HG03378 (cell line): ENCODE data around the gene DUS2.
A peak's percentile ranks its signal among the peaks of the same experiment; 100 is the strongest.

Source experiments
- ATAC-seq: cut with Tn5 transposase; IDR thresholded peaks from one replicate; pipeline ENCODE4 v1.9.1; 2021; ENCODE audit warnings: mild to moderate bottlenecking, moderate library complexity; ENCODE audit not compliant: unreplicated experiment

The DUS2 gene

DNA sequence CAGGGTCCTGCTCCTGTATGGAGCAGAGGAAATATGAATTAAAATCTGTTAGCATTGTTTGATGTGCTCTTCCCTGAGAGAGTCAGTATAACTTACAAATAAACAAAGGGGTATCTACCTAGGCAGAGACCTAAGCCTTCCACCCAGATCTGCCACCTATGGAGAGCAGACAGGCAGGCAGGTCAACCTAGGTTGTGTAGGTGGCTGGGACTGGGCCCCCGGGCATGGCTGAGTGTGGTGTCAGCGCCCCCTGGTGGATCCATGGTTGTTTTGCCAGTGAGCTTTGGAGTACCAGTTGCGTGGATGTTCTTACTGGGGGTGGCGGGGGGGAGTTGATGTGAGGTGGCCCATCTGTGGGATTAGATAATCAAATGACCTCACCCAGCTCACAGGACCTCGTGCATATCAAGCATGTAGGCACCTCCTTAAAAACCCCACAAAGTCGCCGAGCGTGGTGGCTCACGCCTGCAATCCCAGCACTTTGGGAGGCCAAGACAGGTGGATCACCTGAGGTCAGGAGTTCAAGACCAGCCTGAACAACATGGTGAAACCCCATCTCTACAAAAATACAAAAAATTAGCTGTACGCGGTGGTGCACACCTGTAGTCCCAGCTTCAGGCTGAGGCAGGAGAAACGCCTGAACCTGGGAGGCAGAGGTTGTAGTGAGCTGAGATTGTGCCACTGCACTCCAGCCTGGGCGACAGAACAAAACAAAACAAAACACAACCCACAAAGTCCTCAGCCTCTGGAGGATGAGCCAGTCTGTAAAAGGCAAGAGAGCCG is 17.6 kb downstream of the DUS2 start:
- ATAC-seq, result no peak

DNA sequence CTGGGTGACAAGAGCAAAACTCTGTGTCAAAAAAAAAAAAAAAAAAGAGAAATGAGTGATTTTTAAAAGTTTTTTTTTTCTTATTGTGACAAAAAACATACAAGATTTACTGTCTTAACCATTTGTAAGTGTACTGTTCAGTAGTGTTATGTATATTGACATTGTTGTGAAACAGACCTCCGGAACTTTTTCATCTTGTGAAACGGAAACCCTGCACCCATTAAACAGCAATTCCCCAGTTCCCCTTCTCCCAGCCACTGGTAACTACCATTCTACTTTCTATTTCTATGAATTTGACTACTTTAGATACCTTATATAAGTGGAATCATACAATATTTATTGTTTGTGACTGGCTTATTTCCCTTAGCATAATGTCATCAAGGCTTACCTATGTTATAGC is 18.7 kb downstream of the DUS2 start:
- no peak for ATAC-seq

DNA sequence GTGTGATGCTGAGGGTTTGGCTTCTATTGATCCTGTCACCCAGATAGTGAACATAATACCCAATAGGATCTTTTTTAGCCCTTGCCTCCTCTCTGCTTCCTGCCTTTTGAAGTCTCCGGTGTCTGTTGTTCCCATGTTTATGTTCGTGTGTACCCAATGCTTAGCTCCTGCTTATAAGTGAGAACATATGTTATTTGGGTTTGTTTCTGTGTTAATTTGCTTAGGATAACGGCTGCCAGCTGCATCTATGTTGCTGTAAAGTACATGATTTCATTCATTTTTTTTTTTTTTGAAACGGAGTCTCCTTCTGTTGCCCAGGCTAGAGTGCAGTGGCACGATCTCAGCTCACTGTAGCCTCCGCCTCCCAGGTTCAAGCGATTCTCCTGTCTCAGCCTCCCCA is 23.0 kb downstream of the DUS2 start:
- ATAC-seq, result no peak

DNA sequence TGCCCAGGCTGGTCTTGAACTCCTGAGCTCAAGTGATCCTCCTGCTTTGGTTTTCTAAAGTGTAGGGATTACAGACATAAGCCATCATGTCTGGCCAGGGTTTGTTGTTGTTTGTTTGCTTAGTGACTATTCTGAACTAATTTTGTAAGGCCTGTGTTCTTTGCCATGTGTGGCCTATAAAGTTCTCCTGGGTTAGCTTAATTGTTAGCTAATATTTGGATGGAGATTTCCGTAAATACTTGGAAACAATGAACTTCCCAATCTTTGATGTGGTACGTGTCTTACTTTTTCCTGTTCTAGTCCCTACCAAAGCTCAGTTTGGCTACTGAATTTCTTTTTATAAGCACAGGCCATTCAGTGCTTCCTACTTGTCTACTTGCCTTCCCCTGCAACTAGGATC is 24.9 kb downstream of the DUS2 start:
- no peak for ATAC-seq

DNA sequence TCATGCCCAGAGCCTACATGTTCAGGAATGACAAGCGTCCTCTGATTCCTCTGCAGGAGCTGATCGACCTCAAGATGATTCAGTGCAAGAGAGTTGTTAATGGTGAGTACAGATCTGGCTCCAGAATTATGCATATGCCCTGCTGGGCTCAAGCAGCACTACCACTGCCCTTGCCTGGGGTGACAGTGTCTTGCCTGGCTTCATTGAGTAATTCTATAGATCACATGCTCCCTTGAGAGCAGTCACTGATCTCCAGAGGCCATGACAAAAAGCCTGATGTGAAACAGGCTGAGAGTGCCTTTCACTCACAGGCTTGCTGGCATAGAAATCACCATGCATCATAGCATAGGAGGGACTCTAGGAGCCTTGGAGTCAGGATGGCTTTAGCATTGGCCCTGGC is 26.4 kb downstream of the DUS2 start:
- ATAC-seq, result no peak

DNA sequence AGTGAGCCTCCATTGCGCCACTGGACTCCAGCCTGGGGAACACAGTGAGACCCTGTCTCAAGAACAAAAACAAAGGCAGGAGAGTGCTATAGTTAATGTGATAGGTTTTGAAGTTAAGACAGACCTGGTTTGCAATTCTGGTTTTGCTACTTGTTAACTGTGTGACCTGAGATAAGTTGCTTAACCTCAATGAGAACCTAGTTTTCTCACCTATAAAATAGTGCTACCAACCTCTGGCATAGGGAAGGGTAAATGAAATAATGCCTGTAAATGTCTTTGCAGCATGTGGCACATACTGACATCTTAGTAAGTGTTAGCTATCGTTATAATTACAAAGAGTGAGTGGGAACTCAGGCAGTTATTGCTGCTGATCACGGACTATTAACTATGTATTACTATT is 32.3 kb downstream of the DUS2 start:
- ATAC-seq, result no peak

DNA sequence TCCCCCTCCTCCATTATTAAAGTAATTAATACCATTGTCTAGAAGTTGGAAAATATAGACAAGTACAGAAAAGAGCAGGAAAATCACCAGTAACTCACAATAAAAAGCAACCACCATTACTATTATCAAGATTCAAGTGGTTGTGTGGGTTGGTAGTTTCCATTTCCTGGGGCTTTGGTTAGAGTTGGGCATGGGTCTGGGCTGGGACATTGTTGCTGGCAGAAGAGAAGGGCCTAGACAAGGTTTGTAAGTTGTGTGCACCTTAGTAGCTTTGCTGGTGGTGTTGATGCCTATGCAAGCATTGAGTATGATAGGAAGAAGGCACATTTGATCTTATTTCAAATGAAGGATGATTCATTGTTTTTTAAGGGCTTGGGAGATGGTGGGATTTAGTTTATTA is 36.7 kb downstream of the DUS2 start:
- ATAC-seq, result no peak

DNA sequence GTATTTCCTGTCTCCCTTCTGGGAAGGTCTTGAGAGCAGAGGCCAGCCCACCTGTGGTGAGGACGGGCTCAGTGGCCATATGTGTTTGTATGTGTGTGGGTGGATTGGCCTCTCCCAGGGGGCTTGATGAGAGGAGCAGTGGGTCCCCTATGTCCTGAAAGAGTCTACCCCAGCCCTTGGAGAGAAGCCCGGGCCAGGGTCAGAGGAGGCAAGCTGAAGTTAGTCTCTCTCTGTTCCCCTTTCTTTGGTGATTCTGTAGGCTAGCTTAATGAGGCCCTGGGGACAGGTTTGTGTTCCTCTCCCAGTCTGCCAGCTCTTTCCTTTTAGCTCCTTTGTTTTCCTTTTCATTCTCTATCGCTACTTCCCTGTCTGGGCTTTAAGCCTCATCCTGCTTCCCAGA is 38.3 kb downstream of the DUS2 start:
- no peak for ATAC-seq

DNA sequence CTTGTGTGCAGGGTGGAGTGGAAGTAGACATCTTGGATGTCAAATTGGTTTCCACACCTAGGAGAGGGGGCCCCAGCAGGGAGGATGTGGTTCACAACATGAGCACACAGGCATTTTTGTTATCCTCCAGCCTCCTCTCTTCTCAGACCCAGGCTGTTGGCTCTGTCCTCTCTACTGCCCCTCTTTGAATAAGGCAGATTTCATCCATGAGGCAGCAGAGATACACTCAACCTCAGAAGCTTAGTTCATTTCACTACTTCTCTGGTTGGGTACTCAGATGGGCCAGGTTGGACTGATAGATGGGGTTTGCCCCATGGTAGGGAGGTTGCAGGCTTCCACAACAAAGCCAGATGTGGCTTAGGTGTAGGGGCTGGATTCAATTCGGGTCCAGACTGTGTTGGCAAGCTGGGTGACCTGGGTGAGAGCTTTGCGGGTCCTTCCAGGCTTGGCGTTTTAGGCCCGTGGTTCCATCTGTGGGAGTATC is 39.9 kb downstream of the DUS2 start:
- ATAC-seq, result no peak

DNA sequence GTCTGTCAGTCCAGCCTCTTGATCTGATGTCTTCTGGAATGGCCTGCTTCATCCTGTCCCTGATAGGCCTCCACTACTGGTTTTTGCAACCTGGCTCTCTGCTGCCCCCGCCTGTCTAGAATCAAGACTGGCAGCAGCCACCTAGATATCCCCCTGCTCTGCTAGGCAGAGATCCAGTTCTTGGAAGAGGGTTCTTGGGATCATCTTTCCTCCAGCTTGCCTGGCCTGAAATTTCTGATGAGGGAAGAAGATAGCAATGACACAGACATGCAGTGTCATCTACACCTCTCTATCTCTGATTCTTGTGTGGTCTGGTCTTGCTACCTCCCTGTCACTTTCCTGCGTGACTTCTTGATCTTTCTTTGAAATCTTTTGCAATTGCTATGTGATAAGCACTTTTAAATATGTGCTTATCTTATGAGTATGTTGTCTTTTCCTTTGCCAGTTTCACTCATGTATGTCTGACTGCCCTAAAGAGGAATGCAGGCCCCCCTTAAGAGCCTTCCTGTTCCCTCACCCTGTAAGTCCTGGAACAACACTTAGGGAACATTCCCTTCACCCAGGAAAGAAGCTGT is 41.8 kb downstream of the DUS2 start:
- ATAC-seq, result no peak

DNA sequence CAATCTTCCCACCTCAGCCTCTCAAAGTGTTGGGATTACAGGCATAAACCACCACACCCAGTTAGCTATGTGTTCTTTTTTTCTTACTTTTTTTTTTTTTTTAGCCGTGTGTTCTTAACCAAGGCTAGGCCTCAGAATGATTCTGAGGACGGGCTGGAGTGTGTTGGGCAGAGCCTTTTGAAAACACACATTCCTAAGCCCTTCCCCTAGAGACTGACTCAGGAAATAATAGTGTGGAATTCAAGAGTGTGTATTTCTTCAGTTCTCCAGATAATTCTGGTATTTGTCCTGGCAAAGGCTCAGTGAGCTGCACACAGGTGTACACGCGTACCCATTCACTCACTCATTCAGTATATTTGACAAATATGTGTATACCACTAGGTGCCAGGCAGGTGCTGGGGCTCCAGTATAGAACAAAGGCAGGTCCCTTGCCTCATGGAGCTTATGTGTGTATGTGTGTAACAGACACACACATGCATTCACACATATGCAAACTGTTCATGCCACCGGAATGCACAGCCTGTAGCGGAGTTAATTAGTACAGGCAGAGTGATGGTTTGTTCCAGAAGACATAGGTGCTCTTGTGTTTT is 42.7 kb downstream of the DUS2 start:
- ATAC-seq, result no peak

DNA sequence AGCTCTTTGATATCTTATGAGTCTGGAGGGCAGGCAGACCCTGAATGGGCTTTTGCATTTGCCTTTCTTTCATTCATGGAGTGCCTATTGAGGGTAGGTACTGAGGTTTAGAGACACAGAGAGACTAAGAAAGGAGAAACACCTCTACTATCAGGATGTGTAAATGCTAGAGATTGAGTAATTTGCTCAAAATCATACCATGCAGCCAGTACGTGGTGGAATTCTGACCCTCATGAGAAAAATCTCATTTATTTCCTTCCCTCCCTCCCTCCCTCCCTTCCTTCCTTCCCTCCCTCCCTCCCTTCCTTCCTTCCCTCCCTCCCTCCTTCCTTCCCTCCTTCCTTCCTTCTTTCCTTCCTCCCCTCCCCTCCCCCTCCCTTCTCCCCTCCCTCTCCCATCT is 43.7 kb downstream of the DUS2 start:
- ATAC-seq, result no peak

DNA sequence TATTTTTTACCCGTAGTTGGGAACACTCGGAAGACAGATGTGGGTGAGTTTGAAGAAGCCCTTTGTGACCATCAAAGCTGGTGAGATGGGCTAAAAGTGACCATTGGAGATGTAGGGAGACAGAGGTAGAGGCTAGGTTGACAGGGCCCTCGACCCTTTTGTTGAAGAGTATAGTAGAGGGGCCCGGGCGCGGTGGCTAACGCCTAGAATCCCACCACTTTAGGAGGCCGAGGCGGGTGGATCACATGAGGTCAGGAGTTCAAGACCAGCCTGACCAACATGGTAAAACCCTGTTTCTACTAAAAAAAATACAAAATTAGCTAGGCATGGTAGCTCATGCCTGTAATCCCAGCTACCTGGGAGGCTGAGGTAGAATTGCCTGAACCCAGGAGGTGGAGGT is 45.8 kb downstream of the DUS2 start:
- no peak for ATAC-seq

DNA sequence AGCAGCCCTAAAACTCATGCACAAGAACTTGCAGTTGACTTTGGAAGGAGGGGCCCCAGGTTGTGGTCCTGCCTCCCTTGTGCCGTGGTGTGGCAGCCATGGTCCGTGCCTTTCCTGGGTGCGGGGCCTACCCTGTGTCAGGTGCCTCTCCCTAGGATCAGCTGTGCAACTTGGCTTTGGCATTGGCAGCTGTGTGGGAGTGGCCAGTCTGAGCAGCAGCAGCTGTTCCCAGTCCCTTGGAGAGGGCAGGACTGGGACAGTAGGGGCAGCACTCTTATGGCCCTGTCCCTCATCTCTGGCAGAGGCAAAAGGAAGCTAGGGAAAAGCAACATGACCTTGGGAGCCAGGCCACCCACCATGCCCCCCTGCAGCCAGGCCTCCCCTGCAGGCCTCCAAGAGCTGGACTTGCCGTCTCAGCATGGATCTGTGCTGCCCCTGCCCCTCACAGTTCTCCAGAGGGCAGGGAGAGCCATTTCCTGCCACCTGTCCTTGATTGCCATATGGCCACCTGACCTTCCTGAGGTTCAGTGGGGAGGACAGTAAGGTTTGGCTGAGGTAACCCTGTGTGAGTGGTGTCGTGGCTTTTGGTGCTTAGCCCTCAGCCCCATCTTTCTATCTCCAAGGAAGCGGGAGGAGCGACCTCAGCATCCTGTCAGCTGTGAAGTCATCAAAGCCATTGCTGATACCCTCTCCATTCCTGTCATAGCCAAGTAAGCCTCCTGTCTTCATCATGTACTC is 46.6 kb downstream of the DUS2 start:
- no peak for ATAC-seq

DNA sequence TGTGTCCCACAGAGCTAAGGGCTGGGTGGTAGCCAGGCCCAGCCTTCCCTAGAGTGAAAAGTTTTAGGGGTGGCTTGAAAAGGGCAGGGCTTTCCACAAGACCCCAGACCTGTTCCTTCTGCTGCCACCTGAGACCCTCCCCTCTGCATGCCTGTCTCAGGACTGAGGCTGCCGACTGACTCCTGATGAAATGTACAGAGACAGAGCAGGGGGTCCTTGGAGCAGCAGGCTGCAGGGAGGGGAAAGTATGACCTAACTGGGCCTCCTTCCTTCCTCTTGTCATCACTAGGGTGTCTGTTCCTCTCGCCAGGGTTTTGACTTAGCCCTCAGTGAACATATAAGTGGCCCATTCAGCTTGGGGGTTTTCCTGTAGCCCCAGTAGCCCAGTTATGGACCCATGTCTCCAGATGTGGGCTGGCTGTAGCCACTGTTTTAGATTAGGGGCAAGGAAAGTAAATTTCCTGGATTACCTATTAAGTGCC is 47.2 kb downstream of the DUS2 start:
- no peak for ATAC-seq

DNA sequence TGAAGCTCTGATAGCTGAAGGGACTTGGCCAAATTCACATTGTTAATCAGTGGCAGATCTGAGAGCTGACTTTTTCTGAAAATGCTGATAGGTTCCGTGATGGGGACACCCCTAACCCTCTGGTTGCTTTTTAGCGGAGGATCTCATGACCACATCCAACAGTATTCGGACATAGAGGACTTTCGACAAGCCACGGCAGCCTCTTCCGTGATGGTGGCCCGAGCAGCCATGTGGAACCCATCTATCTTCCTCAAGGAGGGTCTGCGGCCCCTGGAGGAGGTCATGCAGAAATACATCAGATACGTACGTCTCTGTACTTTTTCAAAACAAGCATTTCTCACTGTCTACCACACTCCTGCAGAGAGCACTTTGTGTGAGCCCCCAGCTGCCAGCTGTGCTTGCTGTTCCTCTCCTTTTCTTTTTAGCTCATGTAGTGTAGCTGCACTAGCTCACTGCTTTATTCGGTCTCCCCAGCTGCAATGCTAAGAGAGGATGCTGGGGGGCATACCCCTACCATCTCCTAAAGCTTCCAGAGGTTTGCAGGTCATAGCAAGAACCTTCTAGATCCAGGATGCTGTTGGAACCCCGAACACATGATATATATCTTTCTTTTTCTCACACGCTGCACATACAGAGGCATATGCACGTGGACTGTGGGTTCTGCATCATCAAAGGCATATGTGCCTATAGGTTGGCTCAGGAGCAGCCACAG is 47.9 kb downstream of the DUS2 start:
- no peak for ATAC-seq

DNA sequence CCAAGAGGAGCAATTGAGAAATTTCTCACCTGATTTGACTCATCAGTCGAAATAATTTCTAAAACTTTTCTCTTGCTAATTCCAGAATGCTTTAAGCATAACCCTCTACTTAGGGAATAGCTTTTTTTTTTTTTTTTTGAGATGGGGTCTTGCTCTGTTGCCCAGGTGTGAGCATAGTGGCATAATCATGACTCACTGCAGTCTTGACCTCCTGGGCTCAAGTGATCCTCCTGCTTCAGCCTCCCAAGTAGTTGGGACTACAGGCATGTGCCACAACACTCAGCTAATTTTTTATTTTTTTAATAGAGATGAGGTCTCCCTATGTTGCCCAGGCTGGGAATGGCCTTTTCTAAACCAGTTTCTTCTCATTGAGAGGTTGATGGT is 48.4 kb downstream of the DUS2 start:
- ATAC-seq, result no peak

DNA sequence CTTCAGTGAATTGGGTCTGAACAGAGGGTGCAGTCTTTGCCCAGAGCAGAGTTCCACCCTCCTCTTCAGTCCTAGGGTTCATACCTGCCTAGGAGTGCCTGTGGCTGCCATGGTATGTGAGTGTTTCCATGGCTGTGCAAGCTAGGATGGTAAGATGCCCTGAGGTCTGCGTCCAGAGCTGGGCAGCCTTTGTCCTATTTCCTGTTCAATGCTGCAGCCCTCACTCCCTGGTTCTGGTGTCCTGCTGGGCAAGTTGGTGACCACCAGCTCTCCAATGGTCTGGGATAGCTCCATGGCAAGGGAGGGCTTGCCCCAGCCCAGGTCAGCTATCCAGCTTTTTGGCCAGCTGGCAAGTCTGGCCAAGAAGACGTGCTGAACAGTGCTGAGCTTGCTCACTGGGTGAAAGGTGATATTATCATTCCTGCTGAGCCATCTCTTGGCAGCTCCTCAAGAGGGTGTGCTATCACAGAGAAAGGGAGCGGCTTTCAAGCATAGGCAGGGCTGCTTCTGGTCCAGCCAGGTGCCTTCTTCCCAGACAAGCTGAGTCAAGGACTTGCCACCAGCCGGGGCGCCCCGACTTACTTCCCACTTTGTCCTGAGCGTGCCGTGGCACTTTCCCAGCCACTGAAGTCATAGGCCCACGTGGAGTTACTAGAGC is 49.1 kb downstream of the DUS2 start:
- ATAC-seq, result no peak

DNA sequence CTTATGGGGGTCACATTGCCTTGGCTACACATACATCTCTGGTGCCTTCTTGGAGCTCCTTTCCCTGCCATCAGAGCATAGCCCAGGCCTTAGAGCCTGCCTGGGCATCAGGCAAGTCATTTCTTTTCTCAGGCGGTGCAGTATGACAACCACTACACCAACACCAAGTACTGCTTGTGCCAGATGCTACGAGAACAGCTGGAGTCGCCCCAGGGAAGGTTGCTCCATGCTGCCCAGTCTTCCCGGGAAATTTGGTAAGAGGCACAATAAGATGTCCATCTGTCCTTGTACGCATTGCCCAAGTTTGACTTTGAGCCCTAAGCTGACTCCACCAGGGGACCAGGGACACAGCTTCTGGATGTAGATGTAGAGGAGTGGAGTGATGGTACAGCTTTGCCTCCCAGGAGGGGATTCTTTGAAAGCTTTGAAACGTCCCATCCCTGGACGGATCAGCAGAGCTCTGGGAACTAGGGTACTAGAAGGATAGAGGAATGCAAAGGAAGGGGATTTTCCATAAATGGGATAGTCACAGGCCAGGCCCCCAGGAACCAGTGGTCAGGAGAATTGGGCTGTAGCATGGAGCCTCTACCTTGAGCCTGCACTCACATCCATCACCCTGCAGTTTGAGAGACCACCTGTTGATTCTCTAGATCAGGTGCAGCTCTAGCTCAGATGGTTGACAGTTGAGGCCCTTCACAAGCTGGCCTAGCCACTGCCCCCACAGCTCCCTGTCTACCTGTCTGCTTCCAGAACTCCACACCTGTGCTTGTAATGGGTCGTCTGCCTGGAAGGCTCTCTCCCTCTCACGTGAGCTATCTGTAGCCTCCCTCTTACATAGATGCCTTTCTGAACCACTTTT is 51.0 kb downstream of the DUS2 start:
- ATAC-seq, result peak; percentile 1
